HG03159 (cell line): ENCODE data around the gene SLC4A1AP.

Experiments
- ATAC-seq: cut with Tn5 transposase; IDR thresholded peaks from one replicate; pipeline ENCODE4 v1.9.1; 2021; ENCODE audit warnings: mild to moderate bottlenecking, moderate library complexity; ENCODE audit not compliant: unreplicated experiment

SLC4A1AP gene

GRCh38 chr2:27716301-27717069 lies 52.8 kb downstream of the SLC4A1AP start:
- ATAC-seq, result no peak

DNA sequence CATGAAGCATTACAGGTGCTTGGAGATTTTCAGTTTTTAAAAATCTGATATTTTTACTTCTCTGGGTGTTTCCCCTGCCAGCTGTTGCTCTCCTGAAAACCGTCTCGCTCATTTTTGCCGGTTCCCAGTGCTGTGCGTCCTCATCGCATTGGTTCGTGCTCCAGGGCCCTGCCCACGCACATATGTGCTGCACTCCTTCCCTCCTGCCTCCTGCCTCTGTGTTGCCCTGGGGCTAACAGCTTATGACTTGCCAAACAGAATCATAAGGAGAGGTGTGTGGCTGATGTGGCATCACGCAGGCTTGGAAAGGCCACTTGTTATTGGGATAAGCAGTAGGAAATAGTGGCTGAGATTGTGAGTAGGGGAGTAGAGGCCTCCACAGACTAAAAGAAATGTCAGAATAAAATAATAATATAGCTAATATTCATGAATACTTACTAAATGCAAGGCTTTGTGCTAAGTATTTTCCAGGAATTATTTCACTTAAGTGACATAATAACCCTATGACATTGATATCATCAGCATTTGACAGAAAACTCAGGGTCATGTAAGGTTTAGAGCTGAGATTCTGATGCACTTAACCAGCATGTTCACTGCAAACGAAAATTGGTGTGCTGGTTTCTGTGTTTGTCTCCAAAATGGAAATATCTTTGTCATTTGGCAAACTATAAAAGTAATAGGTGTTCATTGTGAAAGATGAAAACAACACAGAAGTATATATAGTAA lies 53.5 kb downstream of the SLC4A1AP start:
- ATAC-seq, result no peak

GRCh38 chr2:27720004-27720551 lies 56.4 kb downstream of the SLC4A1AP start:
- no peak for ATAC-seq

DNA sequence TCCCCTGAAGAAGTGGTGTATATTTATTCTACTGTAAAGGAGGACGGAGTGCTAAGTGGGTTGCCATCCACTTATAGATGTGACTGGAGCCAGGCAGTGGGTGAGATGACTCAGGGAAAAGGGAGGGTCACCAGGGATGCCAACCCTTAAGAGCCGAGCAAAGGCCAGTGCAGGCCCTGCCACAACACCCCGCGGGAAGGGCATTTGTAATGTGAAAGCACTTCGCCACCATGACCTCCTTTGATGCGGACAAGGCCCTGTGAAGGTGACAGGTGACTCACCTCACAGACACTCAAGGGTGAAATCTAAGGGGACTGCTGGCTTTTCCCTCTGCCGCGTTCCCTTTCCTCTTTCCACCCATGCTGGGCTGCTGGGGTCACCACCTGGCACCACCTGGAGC lies 57.6 kb downstream of the SLC4A1AP start:
- no peak for ATAC-seq

GRCh38 chr2:27721884-27722485 lies 58.3 kb downstream of the SLC4A1AP start:
- ATAC-seq, result no peak

GRCh38 chr2:27723372-27724144 lies 59.9 kb downstream of the SLC4A1AP start:
- no peak for ATAC-seq

- ATAC-seq, result no peak
These were observed 60.5 kb downstream of the SLC4A1AP start for GRCh38 chr2:27724191-27724590.

- no peak for ATAC-seq
These were observed 61.4 kb downstream of the SLC4A1AP start for GRCh38 chr2:27724905-27725701.

GRCh38 chr2:27727257-27727656 lies 63.6 kb downstream of the SLC4A1AP start:
- no peak for ATAC-seq

DNA sequence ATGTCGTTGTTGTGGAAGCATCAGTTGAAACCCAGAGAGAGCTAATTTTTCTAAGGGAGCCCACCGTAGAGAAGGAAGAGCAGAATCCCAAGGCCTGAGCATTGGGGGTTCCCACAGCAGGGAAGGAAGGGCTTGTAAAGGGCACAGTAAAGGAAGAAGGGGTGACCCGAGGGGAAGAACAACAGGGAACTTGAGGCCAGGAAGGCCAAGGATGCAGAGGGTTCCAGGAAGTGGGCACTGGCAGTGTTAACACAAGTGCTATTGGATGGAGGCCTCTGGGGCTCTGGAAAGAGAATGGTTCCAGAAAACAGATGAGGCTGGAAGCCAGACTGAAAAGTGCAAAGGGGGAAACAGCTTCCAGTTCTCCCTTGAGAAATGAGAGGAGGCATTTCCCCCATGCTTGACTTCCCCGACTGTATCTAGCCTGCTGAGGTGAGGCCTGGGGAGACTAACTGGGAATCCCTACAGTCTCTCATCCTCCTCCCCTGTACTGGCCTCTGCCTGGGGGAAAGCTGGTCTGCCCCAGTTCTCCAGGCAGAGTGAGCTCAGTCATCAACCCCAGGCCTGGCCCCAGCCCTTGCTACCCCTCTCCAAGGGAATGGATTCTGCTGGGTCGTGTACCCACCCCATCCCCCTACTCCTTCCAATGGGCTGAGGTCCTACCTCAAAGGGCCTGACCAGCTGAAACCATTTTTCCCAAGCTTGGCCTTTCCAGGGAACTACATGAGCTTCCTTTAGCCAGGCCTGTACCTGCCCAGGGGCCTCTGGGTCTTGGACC lies 64.6 kb downstream of the SLC4A1AP start:
- ATAC-seq, result no peak

- no peak for ATAC-seq
These were observed 65.5 kb downstream of the SLC4A1AP start for GRCh38 chr2:27729198-27729597.

DNA sequence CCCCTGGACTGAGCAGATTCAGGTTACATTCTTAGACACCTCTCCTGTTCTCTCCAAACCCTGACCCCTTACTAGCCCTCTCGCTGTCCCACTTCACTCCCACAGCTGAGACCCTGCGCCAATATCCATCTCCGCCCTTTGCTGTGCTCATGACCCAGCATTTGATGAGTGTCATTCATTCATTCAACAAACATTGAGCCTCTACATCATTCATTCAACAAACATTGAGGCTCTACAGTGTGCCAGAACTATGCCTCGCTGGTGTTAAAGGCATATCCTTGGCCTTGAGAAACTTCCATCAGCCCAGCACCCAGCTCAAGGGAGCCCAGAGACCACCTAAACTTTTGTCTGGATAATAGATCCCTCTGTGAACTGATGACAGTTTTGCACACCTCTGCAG lies 65.9 kb downstream of the SLC4A1AP start:
- no peak for ATAC-seq

DNA sequence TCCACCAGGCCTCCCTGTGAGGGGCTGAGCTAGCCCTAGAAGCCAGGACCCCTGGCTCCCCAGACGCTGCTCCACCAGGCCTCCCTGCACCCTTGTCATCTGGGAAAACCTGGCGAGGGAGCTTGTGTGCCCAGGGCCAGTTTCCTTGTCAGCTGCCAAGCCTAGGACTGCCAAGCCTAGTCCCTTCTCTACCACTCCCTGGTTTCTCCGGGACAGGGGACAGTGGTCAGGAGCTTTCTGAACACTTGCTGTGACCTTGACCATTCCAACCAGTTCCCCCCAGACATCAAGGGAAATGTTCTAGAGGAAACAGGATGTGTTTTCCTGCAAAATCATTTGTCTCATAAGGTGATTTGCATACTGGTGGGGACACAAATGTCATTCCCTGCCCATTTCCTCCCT lies 66.6 kb downstream of the SLC4A1AP start:
- no peak for ATAC-seq

GRCh38 chr2:27730980-27731691 lies 67.4 kb downstream of the SLC4A1AP start:
- no peak for ATAC-seq

DNA sequence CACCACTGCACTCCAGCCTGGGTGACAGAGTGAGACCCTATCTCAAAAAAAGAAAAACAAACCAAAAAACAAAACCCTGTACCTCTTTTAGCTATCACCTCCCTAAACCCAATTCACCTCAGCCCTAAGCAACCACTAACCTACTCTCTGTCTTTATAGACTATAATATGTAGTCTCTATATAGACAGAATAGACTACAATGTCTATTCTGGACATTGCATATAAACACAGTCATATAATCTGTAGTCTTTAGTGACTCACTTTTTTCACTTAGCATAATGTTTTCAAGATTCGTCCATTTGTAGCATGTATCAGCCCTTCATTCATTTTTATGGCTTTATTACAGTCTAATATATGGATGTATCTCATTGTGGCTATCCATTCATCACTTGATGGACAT lies 70.6 kb downstream of the SLC4A1AP start:
- ATAC-seq, result no peak

GRCh38 chr2:27735263-27735904 lies 71.7 kb downstream of the SLC4A1AP start:
- ATAC-seq, result no peak

- no peak for ATAC-seq
These were observed 72.6 kb downstream of the SLC4A1AP start for GRCh38 chr2:27736031-27736889.
